HG02610 (cell line): Measurements from ENCODE around the gene SLC5A10.

Experiments used
- ATAC-seq: cut with Tn5 transposase; IDR thresholded peaks from one replicate; pipeline ENCODE4 v1.9.1; 2021; ENCODE audit warnings: mild to moderate bottlenecking, moderate library complexity; ENCODE audit not compliant: unreplicated experiment

Gene SLC5A10

DNA sequence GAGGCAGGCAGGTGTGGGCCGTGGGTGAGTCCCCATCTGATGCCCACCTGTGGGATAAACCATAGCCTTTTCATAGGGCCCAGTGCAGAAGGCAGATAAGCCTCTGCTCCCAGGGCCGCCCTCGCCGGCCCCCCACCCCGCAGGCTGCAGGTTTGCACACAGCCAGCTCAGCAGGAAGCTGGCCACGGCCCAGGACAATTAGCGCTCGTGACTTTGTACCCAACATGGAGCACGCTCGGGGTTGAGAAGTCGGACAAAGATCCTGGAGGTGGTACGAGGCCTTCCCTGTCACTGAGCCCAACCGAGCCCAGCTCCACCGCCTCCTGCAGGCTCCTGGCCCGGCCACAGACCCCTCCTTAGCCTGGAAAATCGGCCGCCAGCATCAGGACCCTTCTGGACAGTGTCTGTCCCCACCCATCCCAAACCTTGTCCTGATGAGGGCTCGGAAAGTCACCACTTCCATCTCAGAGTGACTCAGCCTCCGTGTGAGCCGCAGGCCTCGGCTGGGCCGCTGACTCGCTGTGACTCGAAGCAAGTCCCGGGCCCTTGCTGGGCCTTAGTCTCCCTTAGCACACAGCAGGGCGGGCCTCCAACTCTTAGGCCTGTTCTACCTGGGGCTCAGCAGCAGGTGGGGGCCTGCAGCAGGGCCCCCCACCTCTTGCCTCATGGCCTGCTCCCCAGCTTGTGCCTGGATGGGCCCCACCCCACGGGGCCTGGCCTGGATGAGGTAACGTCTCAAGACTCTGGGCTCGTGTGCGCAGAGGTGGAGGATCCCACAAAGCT is 29.9 kb downstream of the SLC5A10 start:
- no peak for ATAC-seq

DNA sequence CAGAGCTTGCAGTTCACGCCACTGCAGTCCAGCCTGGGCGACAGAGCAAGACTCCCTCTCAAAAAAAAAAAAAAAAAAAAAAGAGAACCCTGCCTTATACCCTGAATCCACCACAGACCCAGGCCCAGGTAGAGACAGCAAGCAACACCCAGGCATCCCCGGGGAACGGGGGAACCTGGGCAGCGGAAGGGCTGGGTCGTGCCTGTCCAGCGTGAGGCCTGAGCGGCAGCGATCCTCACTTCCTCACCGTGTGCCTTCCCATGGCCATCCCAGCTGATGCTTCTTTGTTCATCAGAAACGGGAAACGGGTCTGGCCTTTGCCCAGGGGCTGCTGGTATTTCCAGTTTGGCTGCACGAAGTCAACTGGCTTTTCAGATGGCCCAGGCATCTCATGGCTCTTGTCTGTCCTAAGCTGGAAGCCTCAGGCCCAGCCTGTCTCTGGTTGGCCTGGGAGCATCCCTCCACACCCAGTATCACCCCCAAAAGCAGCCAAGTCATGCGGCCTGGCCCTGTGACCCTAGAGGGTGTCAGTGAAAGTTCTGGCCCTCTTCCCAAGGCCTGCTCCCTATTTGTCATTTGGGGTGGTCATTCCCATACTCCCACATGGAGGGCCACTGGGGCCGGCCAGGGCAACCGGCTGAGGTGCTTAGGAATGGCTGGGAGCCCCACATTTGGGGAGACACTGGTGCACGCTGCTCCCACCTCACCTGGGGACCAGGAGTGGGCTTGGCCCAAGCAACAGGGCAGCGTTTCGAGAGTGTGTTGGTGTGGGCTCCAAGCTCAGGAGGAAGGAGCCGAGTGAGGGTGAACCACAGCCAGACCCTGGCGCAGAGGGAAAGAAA is 32.5 kb downstream of the SLC5A10 start:
- no peak for ATAC-seq

DNA sequence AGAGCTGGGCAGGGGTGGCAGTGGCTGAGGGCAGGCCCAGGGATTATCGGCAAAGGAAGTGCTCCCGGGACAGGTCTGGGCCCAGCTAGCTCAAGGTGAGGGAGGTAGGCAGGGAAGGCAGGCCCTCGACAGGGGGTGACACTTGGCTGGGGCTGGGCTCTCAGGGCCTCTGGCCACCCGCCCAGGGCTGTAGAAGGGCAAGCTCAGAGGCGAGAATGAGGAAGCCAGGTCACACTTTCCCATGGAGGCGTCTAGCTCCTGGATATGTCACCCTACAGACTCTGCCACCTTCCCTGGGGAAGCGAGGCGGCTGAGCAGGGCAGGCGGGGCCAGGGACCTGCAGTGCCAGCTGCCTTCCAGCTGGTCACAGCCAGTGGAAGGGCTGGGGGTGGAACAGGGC is 33.5 kb downstream of the SLC5A10 start:
- ATAC-seq, result no peak

DNA sequence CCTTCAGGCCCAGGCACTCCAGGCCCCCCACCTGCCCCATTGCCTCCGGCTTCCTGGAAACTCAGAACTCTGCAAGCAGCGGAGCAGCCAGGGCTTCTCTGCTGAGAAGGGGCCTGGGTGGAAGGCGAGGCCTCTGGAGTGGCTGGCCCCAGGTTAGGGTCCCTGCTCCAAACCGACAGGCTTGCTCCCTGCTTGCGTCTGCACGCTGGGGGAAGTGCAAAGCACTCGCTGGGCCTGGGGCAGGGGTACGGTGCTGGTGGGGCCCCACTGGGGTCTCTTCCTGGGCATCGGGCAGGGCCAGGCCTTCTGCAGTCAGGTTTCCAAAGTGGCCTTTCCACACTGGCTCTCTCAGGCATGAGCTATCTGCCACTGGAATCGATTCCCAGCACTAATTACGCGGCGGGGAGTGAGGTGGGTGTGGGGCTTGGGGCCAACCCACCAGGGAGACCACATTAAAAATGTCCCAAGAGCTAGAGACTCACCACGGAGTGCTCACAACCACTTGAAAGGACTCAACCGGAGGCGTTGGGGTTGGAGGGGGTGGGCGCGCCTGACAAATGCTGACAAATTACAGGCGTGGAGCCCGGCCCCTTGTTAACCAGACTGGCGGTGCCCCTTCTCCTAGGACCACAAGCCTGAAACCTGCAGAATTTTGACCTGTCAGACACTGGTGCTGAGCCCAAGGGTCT is 34.7 kb downstream of the SLC5A10 start:
- ATAC-seq, result no peak

DNA sequence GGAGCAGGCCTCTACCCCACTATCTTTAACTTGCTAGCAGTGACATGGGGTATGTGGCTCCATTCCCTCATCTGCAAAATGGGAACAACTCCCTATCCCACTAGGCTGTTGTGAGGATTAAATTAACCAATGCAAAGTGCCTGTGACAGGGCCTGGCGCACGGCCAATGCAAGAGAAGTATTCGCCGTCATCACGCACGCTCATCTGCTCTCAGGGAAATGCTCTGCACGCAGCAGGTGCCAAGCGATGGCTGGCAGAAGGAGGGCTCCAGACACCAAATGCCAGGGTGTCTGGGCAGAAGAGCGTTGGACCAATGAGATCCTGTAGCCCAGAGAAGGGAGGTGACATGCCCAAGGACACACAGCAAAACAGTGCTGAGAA is 35.3 kb downstream of the SLC5A10 start:
- ATAC-seq, result no peak

DNA sequence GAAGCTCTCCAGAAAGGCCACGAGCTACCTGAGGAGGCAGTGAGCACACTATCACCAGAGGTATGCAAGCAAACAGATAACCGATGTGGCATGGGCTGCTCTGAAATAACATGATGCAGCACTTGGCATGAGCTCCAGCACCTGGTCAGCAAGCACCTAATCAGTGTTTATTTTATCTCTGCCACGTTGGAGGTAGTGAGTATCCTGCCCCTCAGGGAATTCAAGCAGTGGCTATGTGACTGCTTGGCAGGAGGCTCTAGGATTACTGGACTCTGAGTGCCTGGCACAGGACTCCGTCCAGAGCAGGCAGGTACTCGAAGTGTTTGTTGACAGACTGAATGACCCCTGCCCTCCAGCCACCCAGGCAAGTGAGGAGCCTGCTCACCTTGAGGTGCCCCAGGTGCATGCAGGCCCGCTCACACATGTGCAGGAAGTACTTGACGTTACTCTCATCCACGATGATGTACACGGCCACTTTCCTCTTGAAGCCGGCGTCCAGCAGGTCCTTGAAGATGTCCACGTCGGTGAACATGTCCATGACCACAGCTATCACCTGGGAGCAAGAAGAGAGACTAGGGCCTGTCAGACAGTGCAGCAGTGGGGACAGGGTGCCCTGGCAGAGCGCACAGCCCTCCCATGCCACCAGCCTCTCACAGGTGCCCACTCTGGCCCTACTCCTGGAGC is 36.0 kb downstream of the SLC5A10 start:
- no peak for ATAC-seq

DNA sequence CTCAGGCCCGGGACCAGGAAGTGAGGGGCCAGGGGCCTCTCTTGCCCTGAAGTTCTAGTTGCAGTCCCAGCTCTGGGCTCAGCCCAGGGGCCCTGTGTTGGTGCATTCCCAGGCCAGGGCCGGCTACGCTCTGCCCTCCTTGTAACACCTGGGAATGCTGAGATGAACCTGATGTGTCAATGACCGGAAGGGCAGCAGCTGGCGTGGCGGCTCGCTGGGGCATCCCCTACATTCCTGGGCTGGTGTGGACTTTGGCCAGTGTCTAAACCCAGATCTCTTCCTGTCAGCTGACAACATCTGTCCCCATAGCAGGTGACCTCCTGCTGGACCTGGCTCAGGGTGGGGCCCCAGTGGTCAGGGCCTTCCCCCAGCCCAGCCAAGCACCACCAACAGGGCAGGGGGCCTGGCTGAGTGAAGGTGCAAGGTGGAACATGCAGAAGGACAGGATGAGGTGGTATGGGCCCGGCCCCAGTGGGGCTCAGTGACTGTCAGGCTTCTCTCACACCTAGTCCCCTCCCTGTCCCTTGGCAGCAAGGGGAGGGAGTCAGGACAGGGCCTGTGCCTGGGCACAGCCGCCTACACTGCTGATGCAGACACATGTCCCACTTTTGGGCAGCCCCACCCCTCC is 36.7 kb downstream of the SLC5A10 start:
- no peak for ATAC-seq

DNA sequence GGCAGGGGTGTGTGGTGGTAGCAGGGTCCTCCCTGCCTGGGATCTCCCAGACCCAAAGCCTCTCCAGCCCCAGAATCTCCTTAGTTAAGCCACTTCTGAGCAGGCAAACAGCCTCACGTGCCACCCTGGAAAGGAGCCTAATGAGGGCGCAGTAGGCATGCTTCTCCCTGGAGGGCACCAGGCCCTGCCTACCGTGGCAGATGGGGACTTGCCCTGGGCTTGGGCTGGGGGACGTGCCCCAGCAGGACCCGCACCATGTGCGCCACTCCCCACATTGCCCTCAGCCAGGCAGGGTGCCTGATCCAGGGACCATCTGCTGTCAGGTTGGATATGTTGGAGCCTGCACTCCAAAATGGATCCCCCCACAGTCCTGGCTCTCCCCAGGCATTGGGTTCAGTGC is 38.4 kb downstream of the SLC5A10 start:
- no peak for ATAC-seq

DNA sequence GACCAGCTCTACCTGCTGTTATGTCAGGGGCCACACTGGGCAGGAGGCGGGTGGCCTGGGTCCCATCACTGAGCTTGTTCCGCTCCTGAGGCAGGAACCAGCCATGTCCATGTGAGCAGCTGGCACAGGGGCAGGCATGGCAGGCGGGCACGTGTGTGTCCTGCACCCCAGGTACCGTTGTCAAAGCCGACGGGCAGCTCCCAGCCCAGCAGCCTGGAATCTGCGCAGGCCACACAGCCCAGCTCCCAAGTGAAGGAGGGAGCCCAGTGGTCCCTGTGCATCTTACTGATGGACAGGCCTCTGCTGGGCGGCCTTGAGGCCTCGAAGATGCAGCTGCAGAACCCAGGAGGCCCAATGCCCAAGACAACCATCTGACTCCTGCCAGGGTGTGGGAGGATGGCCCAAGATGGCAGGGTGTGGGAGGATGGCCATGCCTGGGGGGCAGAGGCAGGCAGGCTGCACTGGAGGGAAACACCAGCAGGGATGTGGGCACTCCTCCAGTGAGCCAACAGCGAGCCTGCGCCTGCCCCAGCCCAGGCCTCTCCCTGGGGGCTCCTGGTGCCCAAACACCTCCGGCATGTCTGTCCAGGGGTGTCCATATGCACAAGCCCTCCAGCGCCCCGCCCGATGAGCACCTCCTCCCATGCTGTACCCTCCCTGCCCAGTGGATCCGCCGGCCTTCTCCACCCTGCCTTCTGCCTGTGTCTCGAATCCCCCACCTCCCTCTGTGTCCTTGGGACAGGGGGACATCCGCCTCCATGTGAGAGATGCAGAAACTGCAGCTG is 39.8 kb downstream of the SLC5A10 start:
- no peak for ATAC-seq

DNA sequence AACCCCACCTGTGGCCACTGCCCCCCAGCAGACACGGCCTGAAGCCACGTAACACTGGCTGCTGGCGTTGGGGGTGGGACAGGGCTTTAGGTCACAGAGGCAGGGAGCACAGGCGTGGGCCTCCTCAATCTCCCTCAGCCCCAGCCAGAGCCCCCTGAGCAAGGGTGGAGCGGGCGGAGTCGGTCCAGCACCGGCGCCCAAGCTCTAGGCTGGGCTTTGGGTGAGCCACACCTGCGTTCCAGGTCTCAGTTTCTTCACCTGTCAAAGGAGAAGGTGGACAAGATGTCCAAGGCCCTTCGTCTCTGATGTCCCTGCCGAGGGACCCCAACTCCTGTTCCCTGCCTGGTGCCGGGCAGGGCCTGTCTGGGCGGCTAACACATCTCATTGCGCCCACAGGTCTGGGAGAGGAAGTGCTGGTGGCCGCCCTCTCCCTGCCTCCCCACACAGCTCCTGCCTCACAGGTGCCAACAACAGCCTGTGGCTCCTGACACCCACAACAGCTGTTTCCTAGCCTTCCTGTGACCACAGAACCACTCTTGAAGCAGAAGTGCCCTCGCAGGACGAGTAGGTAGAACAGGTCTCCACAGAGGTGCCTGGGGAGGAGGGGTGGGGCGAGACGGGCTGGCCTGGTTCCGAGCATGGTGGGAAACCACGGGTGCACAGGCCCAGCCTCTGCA is 40.6 kb downstream of the SLC5A10 start:
- no peak for ATAC-seq

DNA sequence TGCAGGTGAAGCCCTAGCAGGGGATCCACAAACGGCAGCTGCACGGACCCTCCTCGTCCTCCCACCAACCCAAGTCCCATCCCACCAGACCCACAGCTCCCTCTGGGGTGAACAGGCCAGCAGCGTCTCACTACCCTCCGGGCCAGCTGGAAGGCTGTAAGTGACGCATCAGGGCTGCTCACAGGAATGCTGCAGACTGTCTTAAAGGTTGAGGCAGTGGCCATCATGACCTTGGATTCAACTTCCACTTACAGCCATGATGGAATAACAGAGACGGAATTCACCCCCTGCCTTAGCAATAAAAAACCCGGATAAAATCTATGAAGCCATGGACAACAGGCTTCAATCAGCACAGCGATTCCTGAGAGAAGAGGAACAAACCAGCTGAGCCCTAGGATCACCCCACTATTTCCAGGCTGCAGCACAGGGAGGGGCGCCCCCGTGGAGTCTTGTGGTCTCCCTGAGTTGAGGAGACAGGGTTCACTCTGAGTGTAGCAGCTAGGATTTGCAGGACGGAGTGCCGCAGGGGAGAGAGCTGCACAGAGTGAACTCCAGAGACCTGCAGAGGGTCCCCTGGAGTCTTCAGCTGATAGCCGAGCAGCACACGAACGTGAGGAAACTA is 42.1 kb downstream of the SLC5A10 start:
- no peak for ATAC-seq

DNA sequence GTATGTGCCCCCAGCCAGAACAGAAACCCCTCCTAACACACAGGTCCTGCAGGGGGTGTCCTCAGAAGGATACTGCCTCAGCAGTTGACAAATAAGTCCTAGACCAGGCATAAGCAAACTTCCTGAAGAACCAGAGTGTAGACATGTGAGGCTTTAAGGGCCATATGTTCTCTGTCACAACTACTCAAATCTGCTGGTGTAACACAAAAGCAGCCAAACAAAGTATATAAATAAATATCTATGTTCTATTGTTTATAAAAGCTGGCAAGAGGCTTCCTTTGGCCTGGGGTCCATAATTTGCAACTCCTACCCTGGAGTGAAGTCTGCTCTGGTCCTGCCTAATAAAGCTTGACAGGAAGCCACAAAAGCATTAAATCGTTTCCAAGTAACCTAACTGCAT is 42.7 kb downstream of the SLC5A10 start:
- no peak for ATAC-seq

DNA sequence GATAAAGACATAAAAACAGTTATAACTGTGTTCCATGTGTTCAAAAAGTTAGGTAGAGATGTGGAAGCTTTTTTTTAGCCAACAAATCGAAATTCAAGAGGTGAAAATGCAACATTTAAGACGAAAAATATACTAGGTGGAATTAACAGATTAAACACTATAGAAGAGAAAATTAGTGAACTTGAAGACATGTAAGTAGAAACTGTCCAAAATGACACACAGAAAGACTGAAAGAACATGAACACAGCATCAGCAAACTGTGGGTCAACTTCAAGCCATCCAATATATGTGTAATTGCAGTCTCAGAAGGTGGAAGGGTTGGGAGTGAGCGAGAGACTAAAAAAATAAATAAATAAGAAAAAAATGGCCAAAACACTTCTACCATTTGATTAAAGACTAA is 43.3 kb downstream of the SLC5A10 start:
- no peak for ATAC-seq

DNA sequence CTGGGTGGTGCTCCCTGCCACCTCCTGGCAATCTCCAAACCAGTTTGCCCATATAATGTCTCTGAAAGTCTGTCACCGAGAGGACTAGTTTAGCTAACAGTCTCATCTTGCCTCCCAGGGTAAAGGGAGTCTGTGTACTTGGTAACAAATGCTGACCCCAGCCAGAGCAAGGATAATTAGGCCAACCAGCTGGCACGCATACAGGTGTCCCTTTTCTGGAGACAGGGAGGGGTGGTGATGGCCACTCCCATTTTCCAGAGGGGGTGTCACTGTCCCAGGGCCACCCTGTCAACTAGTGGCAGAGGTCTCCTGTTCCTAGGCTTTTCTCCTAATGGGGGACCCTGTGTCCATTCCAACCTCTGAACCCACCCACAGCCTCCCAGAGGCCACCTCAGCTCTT is 44.5 kb downstream of the SLC5A10 start:
- ATAC-seq, result no peak

DNA sequence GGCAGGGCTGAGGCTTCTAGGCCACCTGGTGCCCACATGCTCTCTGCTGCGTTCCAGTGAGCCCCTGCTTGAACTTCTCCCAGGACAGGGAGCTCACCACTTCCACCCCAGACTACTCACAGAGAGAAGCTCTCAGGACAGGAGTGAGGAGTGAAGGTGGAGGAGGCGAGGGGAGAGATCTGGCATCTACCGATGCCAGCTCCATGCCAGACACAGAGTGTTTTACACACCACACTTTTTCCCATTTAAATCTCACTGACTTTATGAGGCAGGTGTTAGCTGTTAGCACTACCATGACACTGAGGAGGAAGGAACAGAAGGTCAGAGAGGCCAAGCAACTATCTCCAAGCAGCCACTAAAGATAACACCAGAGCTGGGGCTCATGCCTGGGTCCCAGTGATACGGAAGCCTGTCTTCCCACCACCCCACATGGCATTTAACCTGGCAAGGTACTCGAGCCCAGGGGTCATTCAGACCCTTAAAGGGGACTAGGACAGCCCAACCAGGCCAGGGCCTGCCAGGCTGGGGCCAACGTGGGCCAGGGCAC is 45.8 kb downstream of the SLC5A10 start:
- no peak for ATAC-seq

DNA sequence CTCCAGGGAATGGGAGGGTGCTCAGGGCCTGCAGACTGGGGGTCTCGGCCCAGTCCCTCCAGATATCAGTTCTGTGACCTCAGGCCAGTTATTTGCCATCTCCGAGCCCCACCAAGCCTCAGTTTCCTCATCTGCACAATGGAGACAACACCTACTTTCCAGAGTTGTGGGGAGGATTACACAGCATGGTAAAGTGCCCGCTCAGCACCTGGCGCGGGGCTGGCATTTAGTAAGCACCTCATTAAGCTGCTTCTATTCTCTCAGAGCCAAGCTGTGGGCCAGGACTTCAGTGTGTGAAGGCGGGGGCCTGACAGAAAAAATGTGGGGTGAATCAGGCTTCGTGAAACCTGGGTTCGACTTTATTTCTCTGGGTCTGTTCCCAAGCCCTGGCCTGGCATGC is 47.4 kb downstream of the SLC5A10 start:
- no peak for ATAC-seq

DNA sequence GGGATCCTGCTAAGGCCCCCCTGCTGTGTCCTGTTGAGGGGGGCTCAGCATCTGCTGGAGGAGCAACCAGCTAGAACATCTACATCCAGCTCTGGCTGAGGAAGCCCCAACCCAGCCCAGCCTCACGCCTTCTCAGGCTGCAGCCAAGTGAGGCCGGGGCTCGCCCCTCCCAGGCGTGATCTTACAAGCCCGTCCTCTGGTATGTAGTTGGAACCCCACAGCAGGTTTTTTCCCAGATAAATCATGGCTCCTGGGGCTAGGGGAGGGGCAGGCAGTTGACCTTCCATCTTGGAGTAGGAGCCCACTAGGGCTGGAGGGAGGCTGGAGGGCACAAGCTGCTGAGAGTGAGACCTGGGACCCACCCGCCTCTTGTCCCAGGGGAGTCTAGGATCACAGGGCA is 47.9 kb downstream of the SLC5A10 start:
- ATAC-seq, result no peak

DNA sequence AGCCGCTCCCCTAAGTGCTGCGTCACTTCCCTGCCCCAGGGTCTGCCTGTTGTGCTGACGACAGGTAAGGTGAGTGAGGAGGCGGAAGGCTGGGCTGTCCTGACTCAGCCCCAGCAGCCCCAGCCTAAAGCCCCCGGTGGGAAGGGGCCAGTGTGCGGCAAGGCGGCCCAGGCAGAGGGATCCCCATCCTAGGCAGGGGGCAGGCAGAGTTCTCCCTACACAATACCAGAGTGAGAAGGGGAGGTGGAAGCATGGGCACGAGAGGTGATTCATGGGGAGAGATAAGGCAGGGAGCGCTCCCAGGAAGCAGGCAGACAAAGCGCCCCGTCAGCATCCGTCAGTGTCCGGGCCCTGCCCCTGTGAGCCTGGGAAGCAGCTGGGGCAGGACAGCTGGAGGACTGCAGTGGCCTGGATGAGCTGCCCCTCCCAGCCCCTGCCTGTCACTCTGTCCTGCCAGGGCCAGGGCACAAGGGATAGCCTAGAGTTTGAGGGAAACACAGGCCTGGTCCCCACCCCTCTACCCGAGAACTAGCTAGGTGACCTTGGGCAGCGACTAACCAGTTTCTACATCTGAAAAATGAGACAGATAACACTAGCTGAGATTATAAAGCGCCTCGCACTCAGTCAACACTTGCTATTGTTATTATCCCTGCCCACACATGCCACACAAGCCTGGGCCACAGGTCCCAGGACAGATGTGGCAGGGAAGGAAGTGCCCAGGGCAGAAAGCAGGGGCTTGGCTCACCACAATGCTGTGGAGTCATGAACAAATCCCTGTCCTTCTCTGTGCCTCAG is 48.8 kb downstream of the SLC5A10 start:
- ATAC-seq, result no peak
